NCI-H187 treated with DMSO at 0.1 percent for 48 hours (cell line): Measurements from ENCODE around the gene LPP.

Experiments used
- DNase-seq: peaks from one replicate; lab custom pipeline; 2025; lab: John Stamatoyannopoulos, UW

The LPP gene

DNA sequence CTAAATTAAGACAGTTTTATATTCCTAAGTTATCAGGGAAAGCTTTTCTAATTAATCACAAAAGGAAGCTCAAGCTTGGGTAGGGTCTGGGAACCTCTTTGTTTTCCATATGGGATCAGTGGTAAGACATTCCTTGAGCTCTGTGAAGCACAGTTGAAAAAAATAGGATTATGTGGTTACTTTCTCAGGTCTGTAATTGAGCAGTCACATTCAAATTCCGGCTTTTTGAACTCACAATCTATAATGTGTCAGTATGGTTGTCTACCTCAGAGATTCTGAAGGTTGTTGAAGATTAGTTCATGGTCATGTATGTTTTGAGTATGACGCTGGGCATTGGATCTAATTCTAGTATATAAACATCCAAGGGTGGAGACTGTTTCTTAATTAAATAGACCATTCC, 364.5 kb downstream of the LPP start:
- DNase-seq: no peak

DNA sequence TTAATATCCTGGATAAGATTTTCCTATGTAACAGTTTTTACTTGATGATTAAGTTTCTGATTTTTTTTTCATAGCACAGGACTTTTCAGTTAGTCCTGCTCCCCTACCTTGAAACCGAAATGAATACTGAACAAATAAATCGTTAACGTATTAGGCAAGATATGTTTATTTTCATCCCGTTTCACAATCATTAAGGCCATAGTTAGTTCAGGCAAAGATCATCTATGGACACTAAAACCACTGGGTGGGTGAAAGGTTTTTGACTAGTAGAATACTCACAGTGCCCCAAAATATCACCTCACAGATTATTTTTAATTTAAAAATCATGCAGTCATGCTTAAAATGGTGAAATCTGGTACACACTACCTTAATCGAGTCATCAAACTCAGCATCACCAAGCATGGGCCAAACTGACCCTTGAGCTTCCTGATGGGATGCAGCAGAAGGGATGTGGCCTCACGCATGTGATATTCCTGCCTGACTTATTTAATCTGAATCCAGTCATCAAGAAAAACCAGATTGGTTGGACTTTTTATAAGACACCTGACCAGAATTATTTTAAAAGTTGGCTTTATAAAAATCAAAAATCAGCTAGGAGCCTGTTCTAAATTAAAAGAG, 365.0 kb downstream of the LPP start:
- DNase-seq: no peak

DNA sequence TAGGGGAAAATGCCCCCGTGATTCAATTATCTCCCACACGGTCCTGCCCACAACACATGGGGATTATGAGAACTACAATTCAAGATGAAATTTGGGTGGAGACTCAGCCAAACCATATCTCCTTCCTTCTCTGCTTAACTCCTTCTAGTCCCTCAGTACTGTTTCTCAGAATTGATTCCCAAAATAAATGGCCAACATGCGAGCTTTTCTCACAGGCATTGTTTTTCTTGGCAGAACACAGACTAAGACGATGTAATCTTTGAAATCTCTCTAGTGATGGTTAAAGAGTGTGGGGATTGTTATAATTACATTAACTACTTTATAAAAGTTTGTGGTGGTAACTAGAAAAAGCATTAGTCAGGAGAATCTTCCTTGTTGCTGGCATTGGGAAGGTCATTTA, 366.5 kb downstream of the LPP start:
- no peak for DNase-seq

DNA sequence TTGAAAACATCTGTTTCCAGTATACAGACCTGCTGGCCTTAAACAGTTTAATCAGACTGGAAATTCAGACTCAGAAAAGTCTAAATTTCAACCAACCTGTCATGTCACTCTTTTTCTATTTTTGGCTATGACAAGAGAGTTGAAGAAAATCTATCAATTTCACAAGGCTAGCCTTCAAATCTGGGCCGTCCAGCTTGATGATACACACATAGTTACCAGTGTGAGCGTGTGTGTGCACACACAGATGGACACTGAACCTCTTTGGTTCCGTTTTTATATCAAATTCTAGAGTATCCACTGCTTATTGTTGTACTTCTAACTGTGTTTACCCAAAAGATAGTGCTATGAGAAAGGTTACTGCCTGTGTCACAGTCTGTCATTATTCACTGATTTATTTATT, 368.2 kb downstream of the LPP start:
- no peak for DNase-seq

DNA sequence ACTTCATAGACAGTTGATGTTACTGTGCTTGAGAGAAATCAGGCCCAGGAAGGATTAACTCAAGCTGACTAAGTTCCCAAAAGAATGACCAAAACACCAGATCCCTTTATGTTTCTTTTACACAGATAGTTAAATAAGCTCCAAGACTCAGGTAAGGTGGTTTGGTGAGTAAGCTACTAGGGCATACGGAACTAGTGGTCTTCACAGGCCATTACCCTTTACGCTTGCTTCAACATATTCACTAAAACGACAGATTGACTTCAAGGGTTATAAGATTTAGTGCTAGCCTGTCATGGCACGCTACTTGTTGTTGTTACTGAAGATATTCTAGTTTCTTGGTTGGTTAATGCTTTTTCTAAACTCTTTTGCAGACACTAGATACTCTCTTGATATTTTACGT, 369.3 kb downstream of the LPP start:
- DNase-seq: no peak

DNA sequence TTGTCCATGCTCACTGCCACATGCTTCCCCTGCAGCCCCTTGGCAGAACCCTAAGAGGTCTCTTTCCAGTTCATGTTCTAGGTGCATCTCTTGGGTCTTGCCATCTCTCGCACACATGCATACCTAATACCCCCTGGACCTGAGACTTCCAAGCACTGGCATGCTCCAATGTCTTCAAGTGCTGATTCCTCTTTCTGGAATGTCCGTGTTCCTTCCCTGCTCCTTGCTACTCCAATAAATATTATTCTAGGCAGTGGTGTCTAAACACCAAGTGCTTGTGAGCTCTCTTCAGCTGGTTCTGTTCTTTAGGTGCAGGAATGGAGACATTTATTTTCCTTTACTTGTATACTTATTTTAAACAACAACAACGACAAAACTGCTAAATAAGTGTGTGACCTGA, 370.1 kb downstream of the LPP start:
- DNase-seq: no peak

DNA sequence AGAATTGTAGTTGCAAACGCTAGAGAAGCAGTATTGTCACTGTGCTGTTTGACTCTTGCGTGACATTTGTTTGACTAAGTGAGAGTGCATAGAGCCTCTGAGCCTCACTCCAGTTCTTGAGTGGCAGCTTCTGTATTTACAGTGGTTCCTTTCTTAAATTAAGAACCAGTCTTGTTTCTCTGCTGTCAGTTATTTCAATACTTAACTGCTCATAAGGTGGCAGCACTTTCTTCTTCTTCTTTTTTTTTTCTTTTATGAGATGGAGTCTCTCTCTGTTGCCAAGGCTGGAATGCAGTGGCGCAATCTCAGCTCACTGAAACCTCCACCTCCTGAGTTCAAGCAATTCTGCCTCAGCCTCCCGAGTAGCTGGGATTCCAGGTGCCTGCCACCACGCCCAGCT, 372.1 kb downstream of the LPP start:
- DNase-seq: no peak

DNA sequence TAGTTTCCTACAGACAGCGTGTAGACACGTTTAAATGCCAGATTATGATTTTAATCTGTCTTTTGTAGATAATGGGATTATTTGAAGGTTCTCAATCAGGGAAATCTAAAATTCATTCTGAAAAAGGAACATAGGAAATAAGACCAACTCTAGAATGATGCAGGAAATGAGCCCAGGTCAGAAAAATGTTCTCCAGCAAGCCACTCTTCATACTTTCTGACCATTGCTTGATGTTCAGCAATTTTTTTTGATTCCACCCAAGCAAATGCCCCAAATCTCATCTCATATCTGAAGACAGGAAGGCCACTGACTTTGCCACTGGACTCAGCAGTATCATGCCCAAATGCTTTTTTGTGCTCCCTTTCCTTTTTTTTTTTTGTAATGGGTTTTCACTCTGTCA, 373.4 kb downstream of the LPP start:
- DNase-seq: no peak

DNA sequence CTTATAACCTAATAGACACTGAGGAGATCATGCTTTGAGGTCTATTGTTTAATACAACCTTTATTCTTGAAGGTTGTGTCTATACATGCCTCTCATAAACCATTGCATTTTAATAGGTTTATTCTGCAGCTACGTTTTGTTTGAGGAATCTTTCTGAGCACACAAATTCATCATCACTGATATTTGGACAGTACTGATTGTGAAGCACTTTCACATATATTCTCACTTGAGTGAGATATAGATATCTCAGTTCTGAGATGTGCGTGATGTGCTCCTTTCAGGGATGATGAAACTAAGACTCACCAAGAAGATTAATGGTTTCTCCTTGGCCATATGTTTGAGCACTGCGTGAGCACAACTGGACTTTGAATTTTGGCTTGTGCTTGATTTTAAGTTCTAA, 374.4 kb downstream of the LPP start:
- DNase-seq: no peak

DNA sequence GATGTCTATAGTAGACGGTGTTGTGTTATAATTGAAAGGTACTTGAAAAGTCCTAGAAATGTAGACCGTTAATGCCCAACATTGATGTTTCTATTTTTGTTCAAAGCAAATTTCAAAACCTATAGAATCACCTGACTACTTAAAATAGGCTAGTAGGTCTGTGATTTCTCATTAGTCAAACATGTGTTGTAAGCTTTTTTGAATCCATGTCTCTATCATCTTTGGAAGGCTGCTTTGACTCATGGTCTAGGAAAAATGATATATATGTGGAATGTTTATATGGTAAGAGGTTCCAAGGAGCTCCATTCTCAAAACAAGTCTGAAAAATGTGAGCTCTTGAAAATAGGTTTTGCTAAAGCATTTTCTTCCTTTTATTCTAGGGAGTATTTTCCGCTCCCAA, 375.3 kb downstream of the LPP start:
- no peak for DNase-seq

DNA sequence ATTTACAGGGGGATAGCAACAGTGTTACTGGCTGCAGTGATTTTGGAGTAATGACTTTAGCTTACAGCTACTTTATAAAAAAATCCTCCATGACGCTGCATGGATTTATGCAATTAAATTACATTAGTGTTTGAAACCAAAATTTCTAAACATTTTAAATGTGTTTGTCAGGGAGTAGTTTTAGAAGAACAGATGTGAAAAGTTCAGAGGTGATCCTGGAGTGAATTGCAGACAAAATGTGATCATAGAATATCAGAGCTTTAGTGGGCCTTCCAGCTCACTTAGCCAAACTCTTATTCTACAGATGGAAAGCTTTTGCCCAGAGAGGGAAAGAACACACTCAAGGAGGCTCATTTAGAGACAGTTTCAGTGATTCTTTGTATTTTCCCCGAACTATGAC, 376.3 kb downstream of the LPP start:
- no peak for DNase-seq

DNA sequence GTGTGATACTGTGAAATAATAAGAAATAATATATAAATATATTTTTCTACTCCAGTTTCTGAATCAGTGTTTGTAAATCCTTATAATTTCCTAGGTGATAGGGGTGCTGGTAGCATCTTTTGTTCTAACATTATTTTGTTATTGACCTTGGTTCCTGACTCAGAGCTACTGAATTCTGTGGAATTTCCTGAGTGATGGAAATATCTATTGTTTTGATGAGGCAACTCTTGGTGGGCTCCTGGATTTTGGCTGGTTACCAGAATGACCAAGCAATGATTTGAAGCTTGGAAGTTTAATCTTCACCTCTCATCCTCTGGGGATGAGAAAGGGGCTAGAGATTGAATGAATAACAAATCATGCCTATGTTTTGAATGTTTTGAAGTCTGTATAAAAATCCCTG, 377.3 kb downstream of the LPP start:
- DNase-seq: no peak

DNA sequence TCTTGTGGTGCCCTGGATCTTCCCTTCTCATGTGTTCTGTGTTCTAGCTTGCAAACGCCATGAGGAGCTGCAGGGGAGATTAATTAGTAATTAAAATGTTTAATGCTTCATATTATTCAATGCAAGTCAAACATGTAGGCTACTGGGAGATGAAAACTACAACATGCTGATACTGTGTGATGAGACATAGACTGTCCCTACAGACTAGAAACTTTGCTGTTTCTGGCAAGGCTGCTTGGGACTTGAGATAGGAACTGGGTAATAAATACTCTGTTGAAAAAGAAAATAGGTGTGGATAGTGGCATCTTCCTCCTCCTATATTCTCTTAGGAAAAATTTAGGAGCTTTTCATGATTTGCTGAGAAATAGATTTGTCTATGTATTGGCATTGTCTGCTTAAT, 379.2 kb downstream of the LPP start:
- DNase-seq: no peak

DNA sequence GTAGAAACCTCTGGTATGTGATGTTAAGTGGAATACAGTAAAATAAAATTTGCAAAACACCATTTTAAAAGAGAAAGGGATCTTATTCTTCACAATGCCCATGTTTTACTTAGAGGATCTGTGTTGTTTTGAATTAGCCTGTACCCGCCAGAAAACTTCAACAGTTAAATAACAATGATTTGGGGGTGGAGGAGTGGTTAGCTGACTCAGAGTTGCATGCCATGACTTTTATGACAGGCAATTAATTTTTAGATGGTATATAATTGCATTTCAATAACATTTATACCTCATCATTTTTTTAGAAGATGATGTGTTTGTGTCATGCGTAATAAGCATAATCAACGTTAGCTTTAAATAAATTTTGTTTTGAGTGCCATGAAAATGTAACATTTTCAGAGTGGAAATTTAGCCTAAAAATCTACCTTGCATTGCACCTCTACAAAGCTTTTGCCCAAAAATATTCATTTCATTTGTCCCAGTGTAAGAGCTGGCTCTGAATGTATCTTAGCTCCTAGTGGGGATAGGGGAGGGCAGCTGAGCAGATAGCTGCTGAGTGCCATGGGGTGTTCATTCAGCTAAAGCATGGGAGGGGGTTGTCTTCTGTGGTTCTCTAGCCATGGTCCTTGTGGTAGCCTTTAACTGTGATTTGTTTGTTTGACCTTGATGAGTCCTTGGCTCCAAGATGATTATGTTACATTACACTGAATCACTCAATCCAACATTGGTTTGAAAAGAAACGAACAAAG, 379.8 kb downstream of the LPP start:
- no peak for DNase-seq

DNA sequence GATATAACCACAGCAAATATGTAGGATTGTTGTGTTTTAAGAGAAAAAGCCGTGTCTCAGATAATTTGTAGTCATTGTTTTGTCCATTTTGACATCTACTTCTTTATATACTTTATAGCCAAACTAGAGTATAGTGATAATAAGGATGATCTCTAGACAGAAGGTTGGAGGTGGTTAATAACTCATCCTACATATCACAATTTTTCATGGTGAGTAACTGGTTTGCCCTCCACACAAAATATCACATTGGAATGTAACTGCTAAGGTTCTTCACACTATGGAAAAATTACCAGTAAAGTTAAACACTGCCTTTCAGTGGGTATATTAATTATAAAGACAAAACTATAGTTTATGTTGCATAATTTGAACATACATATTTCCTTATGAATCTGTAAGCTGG, 380.7 kb downstream of the LPP start:
- DNase-seq: no peak

DNA sequence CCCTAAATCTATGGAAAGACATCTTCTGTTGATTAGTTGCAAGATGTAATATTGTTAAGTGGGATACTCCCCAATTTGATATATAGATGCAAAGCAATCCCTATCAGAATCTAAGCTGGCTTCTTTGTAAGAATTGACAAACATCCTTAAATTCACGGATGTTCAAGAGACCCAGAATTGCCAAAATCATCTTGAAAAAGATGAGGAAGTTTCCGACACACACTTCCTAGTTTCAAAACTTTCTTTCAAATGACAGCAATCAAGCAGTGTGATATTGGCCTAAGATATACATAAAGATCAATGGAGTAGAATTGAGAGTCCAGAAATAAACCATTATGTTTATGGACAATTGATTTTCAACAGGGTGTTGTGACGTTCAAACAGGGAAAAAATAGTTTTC, 383.6 kb downstream of the LPP start:
- no peak for DNase-seq

DNA sequence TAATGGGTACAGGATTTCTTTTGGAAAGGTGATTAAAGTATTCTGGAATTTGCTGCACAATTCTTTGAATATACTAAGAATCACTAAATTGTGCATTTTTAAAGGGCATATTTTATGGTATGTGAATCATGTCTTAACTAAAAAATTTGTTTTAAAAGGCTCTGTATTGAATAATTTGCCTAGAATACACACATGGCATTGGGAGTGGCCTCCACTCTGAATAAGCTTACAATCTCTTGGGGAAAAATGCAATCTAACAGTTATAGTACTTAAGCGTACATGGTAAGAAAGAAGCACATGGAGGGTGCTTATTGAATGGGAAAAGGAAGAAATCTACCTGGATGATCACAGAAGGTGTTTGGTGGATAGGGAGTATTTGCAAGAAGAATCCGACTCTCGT, 385.1 kb downstream of the LPP start:
- no peak for DNase-seq

DNA sequence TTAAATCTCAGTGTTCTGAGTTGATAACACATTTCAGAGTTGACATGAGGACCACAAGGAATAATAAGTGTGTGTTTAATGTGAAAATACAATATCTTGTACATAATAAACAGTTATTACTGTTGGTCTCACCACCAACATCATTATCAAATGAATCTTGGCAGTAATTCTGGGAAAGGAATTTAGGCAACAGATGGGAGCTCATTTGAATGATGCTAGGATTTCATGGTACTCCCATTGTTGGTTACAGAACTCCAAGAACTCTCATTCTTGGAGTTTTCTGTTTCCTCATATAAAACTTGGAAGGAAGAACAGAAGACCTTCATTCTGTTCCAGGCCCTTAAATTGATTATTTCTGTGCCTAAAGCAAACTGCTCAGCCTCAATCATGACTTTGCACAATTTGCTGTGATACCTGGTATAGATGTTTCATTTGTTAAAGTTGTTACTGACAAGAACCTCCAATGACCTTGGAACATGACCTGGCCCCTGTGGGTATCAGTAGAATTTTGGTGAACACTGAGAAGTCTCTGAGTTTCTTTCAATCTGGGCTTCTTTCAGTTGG, 385.8 kb downstream of the LPP start:
- DNase-seq: no peak

DNA sequence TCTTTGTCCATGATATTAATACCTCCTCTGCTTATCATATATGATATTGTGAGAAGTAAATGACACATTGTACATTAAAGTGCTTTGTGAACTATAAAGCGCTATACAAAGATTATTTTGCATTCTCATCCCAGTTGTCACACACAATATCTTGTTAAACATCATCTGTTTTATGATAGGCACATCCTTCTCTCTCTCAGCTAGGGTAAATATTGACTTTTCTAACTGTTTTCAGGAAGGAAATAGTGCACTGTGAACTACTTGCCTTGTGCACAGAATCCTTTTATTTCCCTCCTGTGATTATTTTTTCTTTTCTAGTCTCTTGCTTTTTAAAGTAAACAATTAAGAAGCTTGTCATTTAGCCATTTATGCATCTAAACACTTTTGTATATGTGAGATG, 388.2 kb downstream of the LPP start:
- DNase-seq: no peak

DNA sequence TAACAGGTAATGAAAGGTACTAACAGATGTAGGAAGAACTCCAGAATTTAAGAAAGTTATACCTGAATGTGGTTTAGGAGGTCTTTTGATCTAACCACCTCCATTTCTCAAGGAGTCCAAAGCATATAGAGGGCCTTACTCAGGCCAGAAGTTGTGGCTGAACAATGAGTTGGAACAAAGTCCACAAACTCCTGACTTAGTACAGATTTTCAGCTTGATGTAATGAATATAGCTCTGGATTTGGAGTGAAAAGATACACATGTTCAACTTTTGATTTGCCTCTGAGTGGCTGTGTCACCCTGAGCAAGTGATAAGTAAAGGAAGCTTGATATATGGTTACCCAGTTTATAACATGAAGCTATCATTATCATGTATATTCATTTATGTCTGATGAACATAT, 390.1 kb downstream of the LPP start:
- no peak for DNase-seq

DNA sequence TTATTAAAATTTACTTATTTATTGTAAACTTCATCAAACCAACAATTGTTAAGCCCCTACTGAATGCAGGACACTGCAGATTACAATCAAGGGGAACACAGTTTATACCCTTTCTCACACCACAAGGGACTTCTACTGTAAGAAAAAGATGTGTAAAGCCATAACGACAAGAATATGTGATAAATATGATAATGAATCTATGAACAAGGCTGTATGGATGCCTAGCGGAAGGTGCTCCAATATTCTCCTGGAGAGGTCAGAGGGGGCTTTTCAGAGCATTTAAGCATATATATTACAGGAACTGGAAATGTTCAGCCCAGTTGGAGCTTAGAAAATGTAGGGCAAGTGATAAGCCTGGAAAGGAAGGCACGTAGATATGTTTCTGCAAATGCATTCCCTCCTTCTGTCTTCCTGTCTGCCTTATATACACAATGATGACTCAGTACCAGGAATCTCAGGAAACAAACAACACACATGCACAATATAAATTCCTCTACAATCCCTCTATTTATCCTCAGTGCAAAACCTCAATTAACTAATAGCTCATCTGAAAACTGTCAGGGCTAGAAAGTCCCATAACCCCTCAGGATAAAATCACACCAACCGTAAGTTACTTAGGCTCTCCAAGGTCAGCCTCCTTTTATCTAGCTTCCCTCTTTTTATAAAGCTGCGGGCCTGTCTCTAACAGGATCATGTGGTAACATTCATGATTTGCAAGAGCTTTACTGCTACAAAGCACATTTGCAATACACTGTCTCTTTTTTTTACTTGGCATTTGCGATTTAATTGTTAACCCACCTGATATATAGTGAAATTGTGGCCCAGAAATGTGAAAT, 393.1 kb downstream of the LPP start:
- no peak for DNase-seq

DNA sequence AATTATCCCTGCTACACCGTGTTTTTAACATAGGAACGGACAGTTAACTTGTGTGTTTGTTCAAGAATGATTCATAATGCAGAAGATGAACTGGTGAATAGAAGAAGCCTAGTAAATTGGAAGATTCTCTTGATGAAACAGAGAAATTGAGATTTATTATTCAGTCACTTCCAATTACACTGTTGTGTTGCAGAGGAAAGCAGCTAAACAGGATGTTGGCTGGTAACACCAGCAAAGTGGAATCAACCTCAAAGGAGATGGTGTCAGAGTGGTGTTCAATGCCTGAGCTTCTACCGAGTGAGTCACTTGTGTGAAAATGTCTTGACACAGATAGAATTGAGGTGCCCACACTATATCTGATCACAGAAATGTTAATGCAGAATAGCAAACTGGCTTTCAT, 399.6 kb downstream of the LPP start:
- no peak for DNase-seq

DNA sequence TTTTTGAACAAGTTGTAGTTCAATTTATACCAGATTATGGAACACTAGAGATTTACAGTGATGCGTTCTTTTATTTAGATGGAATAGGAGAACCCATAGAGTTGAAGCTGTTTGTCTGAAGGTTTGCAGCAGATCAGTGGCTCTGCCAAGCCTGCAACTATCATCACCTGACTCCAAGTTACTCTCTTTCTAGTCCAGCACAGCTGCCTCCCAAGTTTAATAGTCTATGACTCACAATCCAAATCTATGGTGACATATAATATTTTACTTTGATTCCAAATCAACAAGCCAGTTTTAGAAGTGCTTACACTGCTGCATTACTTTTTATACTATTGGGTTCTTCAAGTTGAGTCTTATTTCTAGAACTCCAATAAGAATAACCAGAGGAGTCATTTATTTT, 400.4 kb downstream of the LPP start:
- no peak for DNase-seq
